ENCODE measurements around the gene PACSIN2.
"Not testable (repeated sequence)": the region's sequence is repeated elsewhere in the genome, so short reads cannot be mapped to it uniquely, and the experiment has no call there.

Gene PACSIN2

GRCh38 chr22:43011079-43011478 is 3.9 kb downstream of the PACSIN2 start:
- no peak for DNase-seq (ENCODE audit: low read depth)

GRCh38 chr22:43009444-43009843 is 5.5 kb downstream of the PACSIN2 start:
- DNase-seq (ENCODE audit: low read depth): no peak

- no peak for DNase-seq (ENCODE audit: low read depth)
These were observed 6.0 kb downstream of the PACSIN2 start for GRCh38 chr22:43008921-43009320.

- no peak for DNase-seq (ENCODE audit: low read depth)
These were observed 6.4 kb downstream of the PACSIN2 start for GRCh38 chr22:43008509-43008908.

GRCh38 chr22:43007519-43008102 is 7.3 kb downstream of the PACSIN2 start:
- DNase-seq (ENCODE audit: low read depth): no peak

- DNase-seq (ENCODE audit: low read depth): no peak
These were observed 8.2 kb downstream of the PACSIN2 start for GRCh38 chr22:43006753-43007152.

GRCh38 chr22:43006016-43006505 is 8.9 kb downstream of the PACSIN2 start:
- no peak for DNase-seq (ENCODE audit: low read depth)

DNA sequence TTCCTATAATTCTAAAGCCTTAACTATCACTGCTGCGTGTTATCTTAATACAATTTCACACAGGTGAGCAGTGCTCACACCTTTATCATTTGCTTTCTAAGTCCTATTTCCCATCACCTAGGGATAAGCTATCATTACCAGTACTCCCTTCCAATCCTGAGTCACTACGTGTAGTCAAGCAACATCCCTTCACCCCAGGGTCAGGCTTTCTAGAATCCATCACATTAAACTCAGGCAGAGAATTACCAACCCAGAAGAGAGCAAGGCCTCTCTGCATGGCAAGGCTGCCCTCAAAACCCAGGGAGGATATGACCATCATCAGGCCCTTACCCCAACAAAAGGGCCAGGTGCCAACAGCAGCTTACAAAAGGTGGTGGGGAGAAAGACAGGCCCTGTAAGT is 9.8 kb downstream of the PACSIN2 start:
- DNase-seq (ENCODE audit: low read depth): no peak

DNA sequence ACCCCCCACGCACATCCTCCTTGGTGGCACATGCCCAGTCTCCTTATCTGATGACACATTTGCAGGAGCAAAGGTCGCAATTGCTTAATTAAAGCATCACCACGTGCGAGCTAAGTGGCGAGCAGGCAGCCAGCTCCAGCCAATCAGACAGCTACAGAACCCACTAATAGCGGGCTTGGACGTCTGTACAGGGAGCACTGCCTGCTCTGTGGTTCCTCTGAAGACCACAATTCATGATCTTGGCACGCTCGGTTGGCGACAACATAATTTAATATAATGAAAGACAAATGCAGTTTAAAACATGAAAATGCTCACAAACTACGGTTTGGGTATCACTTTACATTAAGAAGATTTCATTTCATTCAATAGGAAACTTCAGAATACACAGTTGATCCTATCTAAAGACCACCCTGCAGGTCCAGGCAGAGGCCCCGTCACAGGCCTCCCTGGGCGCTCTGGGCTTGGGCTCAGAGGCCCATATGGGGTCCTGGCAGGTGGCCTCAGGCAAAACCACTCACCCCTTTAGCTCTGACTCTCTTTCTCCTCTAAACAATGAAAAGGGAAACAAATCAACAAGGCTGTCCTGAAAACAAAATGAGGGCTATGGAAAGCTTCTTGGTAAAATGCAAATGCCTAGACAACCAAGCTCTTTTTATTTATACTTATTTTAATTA is 10.4 kb downstream of the PACSIN2 start:
- no peak for DNase-seq (ENCODE audit: low read depth)

- no peak for DNase-seq (ENCODE audit: low read depth)
These were observed 12.8 kb downstream of the PACSIN2 start for GRCh38 chr22:43002202-43002586.

GRCh38 chr22:43001271-43002201 is 13.4 kb downstream of the PACSIN2 start:
- DNase-seq (ENCODE audit: low read depth): no peak

DNA sequence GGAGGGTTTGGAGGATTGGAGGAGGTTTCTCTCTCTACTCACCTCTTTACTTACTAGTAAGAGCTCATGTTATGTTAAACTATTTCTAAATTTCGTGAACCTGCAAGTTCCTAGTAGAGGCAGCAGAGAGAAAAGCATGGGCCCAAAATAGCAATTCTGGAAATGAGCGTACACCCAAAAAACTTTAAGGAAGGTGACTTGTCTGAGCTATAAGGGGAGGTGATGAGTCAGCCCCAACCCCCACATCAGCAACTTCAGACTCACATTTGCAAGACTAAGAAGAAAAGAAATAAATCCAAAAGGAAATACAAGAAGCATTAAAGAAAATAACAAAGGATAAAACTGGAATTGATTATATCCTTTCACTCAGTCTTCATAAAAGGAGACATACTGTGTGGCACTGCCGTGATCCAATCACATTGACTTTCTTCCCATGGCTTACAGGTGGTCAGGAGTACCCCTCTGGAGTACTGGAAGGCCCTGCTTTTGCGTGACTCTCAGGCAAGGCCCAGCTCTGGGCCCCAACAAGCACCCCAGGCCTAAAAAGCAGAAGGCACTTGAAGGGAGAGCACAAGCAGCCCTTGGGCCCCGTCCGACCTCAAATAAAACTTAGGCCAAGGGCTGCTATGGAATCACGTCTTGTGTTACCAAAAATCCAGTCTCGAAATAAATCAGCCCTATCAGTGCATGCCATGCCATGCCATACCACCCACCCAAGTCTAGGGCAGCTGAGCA is 14.3 kb downstream of the PACSIN2 start:
- peak; percentile 51 for DNase-seq (ENCODE audit: low read depth)

DNA sequence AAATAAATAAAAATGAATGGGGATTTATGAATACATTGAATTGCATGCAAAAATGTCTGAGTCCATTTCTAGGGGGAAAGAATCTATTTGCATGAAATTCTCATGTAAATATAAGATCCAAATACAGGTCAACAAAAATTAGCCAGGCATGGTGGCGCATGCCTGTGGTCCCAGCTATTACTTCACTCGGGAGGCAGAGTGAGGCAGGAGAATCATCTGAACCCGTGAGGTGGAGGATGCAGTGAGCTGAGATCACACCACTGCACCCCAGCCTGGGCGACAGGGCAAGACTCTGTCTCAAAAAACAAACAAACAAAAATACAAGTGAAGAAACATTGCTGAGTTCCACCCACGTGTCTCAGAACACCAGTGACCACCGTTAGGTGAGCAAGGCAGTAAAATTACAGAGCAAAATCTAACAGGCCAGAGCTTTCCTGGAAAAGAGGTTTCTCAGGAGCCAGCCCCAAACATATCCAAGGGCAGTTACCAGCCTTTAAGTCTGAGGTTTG is 17.3 kb downstream of the PACSIN2 start:
- DNase-seq (ENCODE audit: low read depth): no peak

- no peak for DNase-seq (ENCODE audit: low read depth)
These were observed 18.1 kb downstream of the PACSIN2 start for GRCh38 chr22:42996646-42997365.

GRCh38 chr22:42995654-42996053 is 19.3 kb downstream of the PACSIN2 start:
- not testable (repeated sequence) for DNase-seq (ENCODE audit: low read depth)

- no peak for DNase-seq (ENCODE audit: low read depth)
These were observed 19.9 kb downstream of the PACSIN2 start for GRCh38 chr22:42994917-42995562.

DNA sequence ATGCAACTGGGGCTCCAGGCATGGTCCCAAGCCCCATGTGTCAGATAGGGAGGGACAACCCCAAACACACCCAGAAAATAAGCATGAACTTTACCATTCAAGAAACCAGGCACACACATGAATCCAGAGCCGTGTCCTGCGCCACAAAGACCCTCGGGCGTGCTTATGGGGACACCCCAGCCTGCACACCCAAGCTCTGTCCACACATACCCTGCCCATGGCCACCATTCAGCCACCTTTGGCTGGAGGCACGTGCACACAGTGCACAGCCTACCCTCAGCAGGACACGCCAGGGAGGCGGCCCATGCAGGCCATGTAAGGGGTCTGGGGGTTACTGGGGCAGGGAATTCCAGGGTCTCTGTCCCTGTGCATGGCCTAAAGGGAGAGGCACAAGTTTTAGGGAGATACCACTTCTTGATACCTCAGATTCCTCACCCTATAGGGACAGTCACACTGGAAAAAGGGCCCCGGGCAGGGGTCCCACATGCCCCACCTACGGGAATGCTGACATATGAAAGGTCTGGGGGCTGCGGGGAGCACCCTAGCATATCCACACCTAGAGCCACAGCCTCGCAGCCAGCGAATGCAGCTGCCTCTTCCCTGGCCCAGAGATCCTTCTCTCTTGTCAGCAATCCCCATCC is 20.6 kb downstream of the PACSIN2 start:
- DNase-seq (ENCODE audit: low read depth): no peak

GRCh38 chr22:42993651-42994275 is 21.2 kb downstream of the PACSIN2 start:
- DNase-seq (ENCODE audit: low read depth): no peak

DNA sequence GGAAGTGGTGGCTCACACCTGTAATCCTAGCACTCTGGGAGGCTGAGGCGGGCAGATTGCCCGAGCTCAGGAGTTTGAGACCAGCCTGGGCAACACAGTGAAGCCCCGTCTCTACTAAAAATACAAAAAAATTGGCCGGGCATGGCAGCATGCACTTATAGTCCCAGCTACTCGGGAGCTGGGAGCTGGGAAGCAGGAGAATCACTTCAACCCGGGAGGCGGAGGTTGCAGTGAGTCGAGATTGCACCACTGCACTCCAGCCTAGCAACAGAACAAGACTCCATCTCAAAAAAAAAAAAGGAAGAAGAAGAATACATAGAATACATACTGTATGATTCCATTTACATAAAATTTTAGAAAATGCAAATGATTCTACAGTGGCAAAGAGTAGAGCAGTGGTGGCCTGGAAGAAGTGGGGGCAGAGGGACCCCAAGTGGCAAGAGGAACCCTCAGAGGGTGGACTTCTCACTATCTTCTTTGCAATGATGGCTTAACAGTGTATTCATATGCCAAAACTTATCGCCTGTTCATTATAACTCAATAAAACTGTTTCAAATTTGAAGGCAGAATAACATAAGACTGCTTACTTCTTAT is 22.0 kb downstream of the PACSIN2 start:
- DNase-seq (ENCODE audit: low read depth): no peak
